OCI-LY3 (cell line): ENCODE measurements around the gene UCP2.
A peak's percentile ranks its signal among the peaks of the same experiment; 100 is the strongest.

Experiments
- H2AFZ ChIP-seq: fragments of 200-600, 300-600 bp; shearing (Covaris generic); 2 replicates; pipeline ENCODE4 v1.6.0; 2014; ENCODE audit warnings: antibody characterized with exemption, low read depth, low read length
- H3K27ac ChIP-seq: fragments of 200-600, 300-600 bp; sonication (generic); 2 replicates; pipeline ENCODE4 v1.5.1; 2014; ENCODE audit warnings: mild to moderate bottlenecking, low read length, moderate library complexity, mixed read lengths
- H3K27me3 ChIP-seq: fragments of 200-600, 300-600 bp; sonication (generic); 2 replicates; pipeline ENCODE4 v1.6.1; 2014; ENCODE audit warnings: low read depth, low read length, mixed read lengths
- H3K36me3 ChIP-seq: fragments of 200-600, 300-600 bp; sonication (generic); replicated peaks from 2 replicates; pipeline ENCODE3; 2014; ENCODE audit warnings: low read depth, low read length, mixed read lengths
- H3K4me1 ChIP-seq: fragments of 300-600, 200-600 bp; sonication (generic); 2 replicates; pipeline ENCODE4 v1.6.1; 2014; ENCODE audit warnings: low read length, mixed read lengths
- H3K4me2 ChIP-seq: fragments of 200-600, 300-600 bp; sonication (generic); 2 replicates; pipeline ENCODE4 v1.6.1; 2014; ENCODE audit warnings: low read length, mixed read lengths
- H3K4me3 ChIP-seq: fragments of 300-600, 200-600 bp; sonication (generic); 2 replicates; pipeline ENCODE4 v1.5.1; 2014; ENCODE audit warnings: antibody characterized with exemption, mild to moderate bottlenecking, low read length, moderate library complexity
- H3K79me2 ChIP-seq: fragments of 300-600, 200-600 bp; shearing (Covaris generic); 2 replicates; pipeline ENCODE4 v1.6.1; 2014; ENCODE audit warnings: mild to moderate bottlenecking, low read length, mixed read lengths
- H3K9ac ChIP-seq: fragments of 300-600, 200-600 bp; shearing (Covaris generic); 2 replicates; pipeline ENCODE4 v1.6.0; 2014; ENCODE audit warnings: mild to moderate bottlenecking, low read length, moderate library complexity
- H3K9me3 ChIP-seq: fragments of 200-600, 300-600 bp; shearing (Covaris generic); 2 replicates; pipeline ENCODE4 v1.6.1; 2014; ENCODE audit warnings: low read length, mixed read lengths; ENCODE audit not compliant: insufficient read depth
- H4K20me1 ChIP-seq: fragments of 200-600, 300-600 bp; sonication (generic); 2 replicates; pipeline ENCODE4 v1.6.1; 2016; ENCODE audit warnings: low read length, mixed read lengths; ENCODE audit not compliant: insufficient read depth
- EZH2phosphoT487 ChIP-seq: fragments of 200-600 bp; shearing (Covaris generic); IDR thresholded peaks from 2 replicates; pipeline ENCODE4 v1.6.1; 2018; ENCODE audit warnings: antibody characterized with exemption, mixed run types, low read depth
- TF ChIP-seq, protein P1 (sequence below): fragments of 200-600, 300-600 bp; sonication (generic); IDR thresholded peaks from 2 replicates; pipeline ENCODE4 v1.5.1; 2014; ENCODE audit warnings: antibody characterized with exemption, low read length, low read depth

The UCP2 gene

DNA sequence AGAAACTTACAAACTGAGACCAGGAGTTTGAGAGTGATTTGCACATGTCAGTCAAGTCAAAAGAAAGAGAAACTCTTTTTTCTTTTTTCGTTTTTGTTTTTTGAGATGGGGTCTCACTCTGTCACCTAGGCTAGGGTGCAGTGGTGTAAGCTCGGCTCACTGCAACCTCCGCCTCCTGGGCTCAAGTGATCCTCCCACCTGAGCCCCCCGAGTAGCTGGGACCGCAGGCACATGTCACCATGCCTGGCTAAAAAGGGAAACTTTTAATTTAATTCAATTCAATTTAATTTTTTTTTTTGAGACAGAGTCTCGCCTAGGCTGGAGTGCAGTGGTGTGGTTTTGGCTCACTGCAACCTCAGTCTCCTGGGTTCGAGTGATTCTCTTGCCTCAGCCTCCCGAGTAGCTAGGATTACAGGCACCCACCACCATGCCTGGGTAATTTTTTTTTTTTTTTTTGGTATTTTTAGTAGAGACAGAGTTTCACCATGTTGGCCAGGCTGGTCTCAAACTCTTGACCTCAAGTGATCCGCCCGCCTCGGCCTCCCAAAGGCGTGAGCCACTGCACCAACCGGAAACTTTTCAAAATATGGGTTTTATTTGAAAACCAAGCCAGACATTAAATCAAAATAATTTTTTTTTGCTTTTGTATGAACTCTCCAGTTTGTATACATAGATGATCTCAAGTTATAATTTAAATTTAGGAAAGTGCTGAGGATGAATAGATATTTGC lies 16.4 kb upstream of the UCP2 start:
- TF ChIP-seq, protein P1, sequence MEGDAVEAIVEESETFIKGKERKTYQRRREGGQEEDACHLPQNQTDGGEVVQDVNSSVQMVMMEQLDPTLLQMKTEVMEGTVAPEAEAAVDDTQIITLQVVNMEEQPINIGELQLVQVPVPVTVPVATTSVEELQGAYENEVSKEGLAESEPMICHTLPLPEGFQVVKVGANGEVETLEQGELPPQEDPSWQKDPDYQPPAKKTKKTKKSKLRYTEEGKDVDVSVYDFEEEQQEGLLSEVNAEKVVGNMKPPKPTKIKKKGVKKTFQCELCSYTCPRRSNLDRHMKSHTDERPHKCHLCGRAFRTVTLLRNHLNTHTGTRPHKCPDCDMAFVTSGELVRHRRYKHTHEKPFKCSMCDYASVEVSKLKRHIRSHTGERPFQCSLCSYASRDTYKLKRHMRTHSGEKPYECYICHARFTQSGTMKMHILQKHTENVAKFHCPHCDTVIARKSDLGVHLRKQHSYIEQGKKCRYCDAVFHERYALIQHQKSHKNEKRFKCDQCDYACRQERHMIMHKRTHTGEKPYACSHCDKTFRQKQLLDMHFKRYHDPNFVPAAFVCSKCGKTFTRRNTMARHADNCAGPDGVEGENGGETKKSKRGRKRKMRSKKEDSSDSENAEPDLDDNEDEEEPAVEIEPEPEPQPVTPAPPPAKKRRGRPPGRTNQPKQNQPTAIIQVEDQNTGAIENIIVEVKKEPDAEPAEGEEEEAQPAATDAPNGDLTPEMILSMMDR, result no peak
- no peak for TF ChIP-seq EZH2phosphoT487
- Histone ChIP-seq H3K9me3 (no peaks in the 10 kb centered on the region), H3K4me2 (no peak overlapping the region), H3K4me3 (no peak overlapping the region), H3K9ac (no peak overlapping the region), H4K20me1 (no peaks in the 10 kb centered on the region), H3K4me1 (peaks cover 45% of the 10 kb centered on the region), H3K79me2 (no peaks in the 10 kb centered on the region), H3K27ac (no peak overlapping the region), H3K27me3 (no peaks in the 10 kb centered on the region), H3K36me3 (no peaks in the 10 kb centered on the region), H2AFZ (no peak overlapping the region)

GRCh38 chr11:73997120-73997770 lies 14.6 kb upstream of the UCP2 start:
- Histone ChIP-seq H3K27ac (no peak overlapping the region), H3K79me2 (no peaks in the 10 kb centered on the region), H3K9me3 (no peaks in the 10 kb centered on the region), H3K27me3 (no peaks in the 10 kb centered on the region), H2AFZ (no peak overlapping the region), H3K36me3 (no peaks in the 10 kb centered on the region), H3K4me2 (peak overlapping the region; percentile 56), H3K9ac (no peak overlapping the region), H4K20me1 (no peaks in the 10 kb centered on the region), H3K4me3 (peak overlapping the region; percentile 10; the same call in 1 of the 2 replicates), H3K4me1 (peaks cover 62% of the 10 kb centered on the region)
- TF ChIP-seq, protein P1, result no peak
- TF ChIP-seq EZH2phosphoT487, result no peak

DNA sequence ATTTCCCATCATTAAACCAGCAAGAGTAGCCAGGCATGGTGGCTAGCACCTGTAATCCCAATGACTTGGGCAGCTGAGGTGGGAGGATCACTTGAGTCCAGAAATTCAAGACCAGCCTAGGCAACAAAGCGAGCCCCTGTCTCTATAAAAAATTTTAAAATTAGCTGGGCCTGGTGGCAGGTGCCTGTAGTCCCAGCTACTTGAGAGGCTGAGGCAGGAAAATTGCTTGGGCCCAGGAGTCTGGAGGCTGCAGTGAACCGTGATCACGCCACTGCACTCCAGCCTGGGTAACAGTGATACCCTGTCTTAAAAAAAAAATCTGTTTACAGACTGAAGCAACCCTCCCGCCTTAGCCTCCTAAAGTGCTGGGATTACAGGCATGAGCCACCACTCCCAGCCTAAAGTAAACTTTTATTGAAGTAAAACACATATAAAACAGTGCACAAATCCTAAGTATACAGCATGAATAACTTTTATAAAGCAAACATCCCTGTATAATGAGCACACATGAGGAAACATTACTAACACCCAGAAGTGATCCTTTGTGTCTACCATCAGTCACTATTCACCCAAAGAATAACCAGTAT lies 13.6 kb upstream of the UCP2 start:
- Histone ChIP-seq H3K36me3 (no peaks in the 10 kb centered on the region), H3K27me3 (no peaks in the 10 kb centered on the region), H3K4me1 (peaks cover 70% of the 10 kb centered on the region), H3K27ac (peak overlapping the region; percentile 55), H2AFZ (no peak overlapping the region), H3K79me2 (no peaks in the 10 kb centered on the region), H3K9me3 (no peaks in the 10 kb centered on the region), H3K4me2 (peak overlapping the region; percentile 56), H3K9ac (no peak overlapping the region), H3K4me3 (no peak overlapping the region), H4K20me1 (no peaks in the 10 kb centered on the region)
- TF ChIP-seq, protein P1, result no peak
- TF ChIP-seq EZH2phosphoT487, result no peak

DNA sequence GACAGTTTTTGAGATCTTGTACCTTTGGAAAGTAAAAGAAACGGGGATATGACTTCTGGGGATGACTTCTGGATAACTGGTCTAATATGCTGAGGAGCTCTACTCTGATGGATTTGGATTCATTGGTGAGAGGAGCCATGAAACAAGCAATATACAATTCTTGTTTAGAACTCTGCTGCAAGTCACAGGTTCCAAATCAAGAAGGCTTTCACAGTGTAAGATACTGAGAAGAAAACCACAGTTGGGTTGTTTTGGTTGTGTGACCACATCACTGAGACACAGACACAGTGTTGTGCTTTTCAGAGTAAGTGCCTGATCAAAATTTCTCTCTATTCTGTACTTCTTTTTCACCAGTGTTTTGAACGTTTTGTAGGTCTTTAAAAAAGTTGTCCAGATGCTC lies 13.1 kb upstream of the UCP2 start:
- Histone ChIP-seq H3K27me3 (no peaks in the 10 kb centered on the region), H3K27ac (peak overlapping the region; percentile 55), H3K36me3 (no peaks in the 10 kb centered on the region), H3K79me2 (no peaks in the 10 kb centered on the region), H3K9me3 (no peaks in the 10 kb centered on the region), H2AFZ (no peak overlapping the region; the same call in 1 of the 2 replicates), H4K20me1 (no peaks in the 10 kb centered on the region), H3K4me2 (peak overlapping the region; percentile 54), H3K4me1 (peaks cover 76% of the 10 kb centered on the region), H3K4me3 (no peak overlapping the region), H3K9ac (peak overlapping the region; percentile 1; the same call in 1 of the 2 replicates)
- TF ChIP-seq, protein P1, result no peak
- no peak for TF ChIP-seq EZH2phosphoT487
